Measurements from ENCODE around the gene MTUS2.

MTUS2 gene

GRCh38 chr13:29117663-29118062 lies 297.5 kb downstream of the MTUS2 start:
- Histone ChIP-seq H3K4me1 (ENCODE audit: insufficient read depth, low read length) (no peaks in the 10 kb centered on the region), H3K4me3 (ENCODE audit: low read length) (no peak overlapping the region), H2AFZ (ENCODE audit: low read depth, low read length) (no peak overlapping the region), H3K36me3 (ENCODE audit: insufficient read depth, low read length) (no peaks in the 10 kb centered on the region), H3K9me3 (ENCODE audit: low read length) (no peaks in the 10 kb centered on the region), H3K27me3 (ENCODE audit: insufficient read depth, low read length) (no peaks in the 10 kb centered on the region)

GRCh38 chr13:29118471-29118870 lies 298.3 kb downstream of the MTUS2 start:
- Histone ChIP-seq H2AFZ (ENCODE audit: low read depth, low read length) (no peak overlapping the region), H3K27me3 (ENCODE audit: insufficient read depth, low read length) (no peaks in the 10 kb centered on the region), H3K4me3 (ENCODE audit: low read length) (no peak overlapping the region), H3K4me1 (ENCODE audit: insufficient read depth, low read length) (no peaks in the 10 kb centered on the region), H3K36me3 (ENCODE audit: insufficient read depth, low read length) (no peaks in the 10 kb centered on the region), H3K9me3 (ENCODE audit: low read length) (no peaks in the 10 kb centered on the region)

GRCh38 chr13:29125191-29125933 lies 305.2 kb downstream of the MTUS2 start:
- Histone ChIP-seq H3K4me3 (ENCODE audit: low read length) (no peak overlapping the region), H3K9me3 (ENCODE audit: low read length) (no peaks in the 10 kb centered on the region), H3K36me3 (ENCODE audit: insufficient read depth, low read length) (no peaks in the 10 kb centered on the region), H2AFZ (ENCODE audit: low read depth, low read length) (no peak overlapping the region), H3K27me3 (ENCODE audit: insufficient read depth, low read length) (no peaks in the 10 kb centered on the region), H3K4me1 (ENCODE audit: insufficient read depth, low read length) (no peaks in the 10 kb centered on the region)

- Histone ChIP-seq H3K27me3 (ENCODE audit: insufficient read depth, low read length) (no peaks in the 10 kb centered on the region), H3K9me3 (ENCODE audit: low read length) (no peaks in the 10 kb centered on the region), H2AFZ (ENCODE audit: low read depth, low read length) (no peak overlapping the region), H3K36me3 (ENCODE audit: insufficient read depth, low read length) (no peaks in the 10 kb centered on the region), H3K4me3 (ENCODE audit: low read length) (no peak overlapping the region), H3K4me1 (ENCODE audit: insufficient read depth, low read length) (no peaks in the 10 kb centered on the region)
Measured at GRCh38 chr13:29125934-29126424, 305.8 kb downstream of the MTUS2 start.

- no peak overlapping the region for H3K4me3 ChIP-seq (ENCODE audit: low read length)
- H3K36me3 ChIP-seq (ENCODE audit: insufficient read depth, low read length): no peaks in the 10 kb centered on the region
- H3K27me3 ChIP-seq (ENCODE audit: insufficient read depth, low read length): no peaks in the 10 kb centered on the region
- no peaks in the 10 kb centered on the region for H3K9me3 ChIP-seq (ENCODE audit: low read length)
- no peaks in the 10 kb centered on the region for H3K4me1 ChIP-seq (ENCODE audit: insufficient read depth, low read length)
- H2AFZ ChIP-seq (ENCODE audit: low read depth, low read length): no peak overlapping the region
Measured at GRCh38 chr13:29129616-29130015, 309.5 kb downstream of the MTUS2 start.

GRCh38 chr13:29131159-29131558 lies 311.0 kb downstream of the MTUS2 start:
- Histone ChIP-seq H3K9me3 (ENCODE audit: low read length) (no peaks in the 10 kb centered on the region), H3K4me3 (ENCODE audit: low read length) (no peak overlapping the region), H2AFZ (ENCODE audit: low read depth, low read length) (no peak overlapping the region), H3K4me1 (ENCODE audit: insufficient read depth, low read length) (no peaks in the 10 kb centered on the region), H3K27me3 (ENCODE audit: insufficient read depth, low read length) (no peaks in the 10 kb centered on the region), H3K36me3 (ENCODE audit: insufficient read depth, low read length) (no peaks in the 10 kb centered on the region)

GRCh38 chr13:29131881-29132668 lies 311.9 kb downstream of the MTUS2 start:
- Histone ChIP-seq H3K27me3 (ENCODE audit: insufficient read depth, low read length) (no peaks in the 10 kb centered on the region), H3K4me1 (ENCODE audit: insufficient read depth, low read length) (no peaks in the 10 kb centered on the region), H2AFZ (ENCODE audit: low read depth, low read length) (no peak overlapping the region), H3K4me3 (ENCODE audit: low read length) (no peak overlapping the region), H3K36me3 (ENCODE audit: insufficient read depth, low read length) (no peaks in the 10 kb centered on the region), H3K9me3 (ENCODE audit: low read length) (no peaks in the 10 kb centered on the region)

GRCh38 chr13:29136341-29136740 lies 316.2 kb downstream of the MTUS2 start:
- no peaks in the 10 kb centered on the region for H3K9me3 ChIP-seq (ENCODE audit: low read length)

GRCh38 chr13:29137016-29137415 lies 316.9 kb downstream of the MTUS2 start:
- no peaks in the 10 kb centered on the region for H3K36me3 ChIP-seq (ENCODE audit: insufficient read depth, low read length)
- H3K9me3 ChIP-seq (ENCODE audit: low read length): no peaks in the 10 kb centered on the region
- H3K4me3 ChIP-seq (ENCODE audit: low read length): no peak overlapping the region
- no peaks in the 10 kb centered on the region for H3K4me1 ChIP-seq (ENCODE audit: insufficient read depth, low read length)
- H2AFZ ChIP-seq (ENCODE audit: low read depth, low read length): no peak overlapping the region
- H3K27me3 ChIP-seq (ENCODE audit: insufficient read depth, low read length): no peaks in the 10 kb centered on the region

More at GRCh38 chr13:29136341-29136740, 316.2 kb downstream of the MTUS2 start:
- H3K27me3 ChIP-seq (ENCODE audit: insufficient read depth, low read length): no peaks in the 10 kb centered on the region
- H3K4me1 ChIP-seq (ENCODE audit: insufficient read depth, low read length): no peaks in the 10 kb centered on the region
- H2AFZ ChIP-seq (ENCODE audit: low read depth, low read length): no peak overlapping the region
- H3K4me3 ChIP-seq (ENCODE audit: low read length): no peak overlapping the region
- H3K36me3 ChIP-seq (ENCODE audit: insufficient read depth, low read length): no peaks in the 10 kb centered on the region

- H2AFZ ChIP-seq (ENCODE audit: low read depth, low read length): no peak overlapping the region
- no peaks in the 10 kb centered on the region for H3K36me3 ChIP-seq (ENCODE audit: insufficient read depth, low read length)
- no peaks in the 10 kb centered on the region for H3K9me3 ChIP-seq (ENCODE audit: low read length)
- H3K4me3 ChIP-seq (ENCODE audit: low read length): no peak overlapping the region
- H3K4me1 ChIP-seq (ENCODE audit: insufficient read depth, low read length): no peaks in the 10 kb centered on the region
- no peaks in the 10 kb centered on the region for H3K27me3 ChIP-seq (ENCODE audit: insufficient read depth, low read length)
Measured at GRCh38 chr13:29137995-29138394, 317.9 kb downstream of the MTUS2 start.

- Histone ChIP-seq H3K4me1 (ENCODE audit: insufficient read depth, low read length) (no peaks in the 10 kb centered on the region), H3K4me3 (ENCODE audit: low read length) (no peak overlapping the region), H3K27me3 (ENCODE audit: insufficient read depth, low read length) (no peaks in the 10 kb centered on the region), H2AFZ (ENCODE audit: low read depth, low read length) (no peak overlapping the region), H3K36me3 (ENCODE audit: insufficient read depth, low read length) (no peaks in the 10 kb centered on the region), H3K9me3 (ENCODE audit: low read length) (no peaks in the 10 kb centered on the region)
Measured at GRCh38 chr13:29140277-29140676, 320.1 kb downstream of the MTUS2 start.

GRCh38 chr13:29143847-29144246 lies 323.7 kb downstream of the MTUS2 start:
- no peak overlapping the region for H2AFZ ChIP-seq (ENCODE audit: low read depth, low read length)
- H3K36me3 ChIP-seq (ENCODE audit: insufficient read depth, low read length): no peaks in the 10 kb centered on the region
- no peaks in the 10 kb centered on the region for H3K27me3 ChIP-seq (ENCODE audit: insufficient read depth, low read length)
- no peak overlapping the region for H3K4me3 ChIP-seq (ENCODE audit: low read length)
- no peaks in the 10 kb centered on the region for H3K9me3 ChIP-seq (ENCODE audit: low read length)
- H3K4me1 ChIP-seq (ENCODE audit: insufficient read depth, low read length): no peaks in the 10 kb centered on the region

GRCh38 chr13:29154390-29154789 lies 334.3 kb downstream of the MTUS2 start:
- H3K4me3 ChIP-seq (ENCODE audit: low read length): no peak overlapping the region
- no peaks in the 10 kb centered on the region for H3K36me3 ChIP-seq (ENCODE audit: insufficient read depth, low read length)
- no peaks in the 10 kb centered on the region for H3K9me3 ChIP-seq (ENCODE audit: low read length)
- H3K27me3 ChIP-seq (ENCODE audit: insufficient read depth, low read length): no peaks in the 10 kb centered on the region
- no peak overlapping the region for H2AFZ ChIP-seq (ENCODE audit: low read depth, low read length)
- no peaks in the 10 kb centered on the region for H3K4me1 ChIP-seq (ENCODE audit: insufficient read depth, low read length)

Measured in neuron (in vitro differentiated cells).